Rectal smooth muscle tissue (tissue), 1 donor: Measurements from ENCODE around the gene XAGE1B.
"Not testable (repeated sequence)": the region's sequence is repeated elsewhere in the genome, so short reads cannot be mapped to it uniquely, and the experiment has no call there.

Source experiments
- H3K27ac ChIP-seq: one replicate; pipeline ENCODE4 v1.7.0; 2013; ENCODE audit warnings: low read depth, low read length, inconsistent platforms
- H3K27me3 ChIP-seq: one replicate; pipeline ENCODE4 v1.7.0; 2013; ENCODE audit warnings: low read length; ENCODE audit not compliant: control insufficient read depth, insufficient read depth
- H3K36me3 ChIP-seq: one replicate; pipeline ENCODE4 v1.7.0; 2013; ENCODE audit warnings: low read length; ENCODE audit not compliant: control insufficient read depth, insufficient read depth
- H3K4me1 ChIP-seq: one replicate; pipeline ENCODE4 v1.7.0; 2013; ENCODE audit warnings: low read length; ENCODE audit not compliant: control insufficient read depth, insufficient read depth
- H3K4me3 ChIP-seq: one replicate; pipeline ENCODE4 v1.7.0; 2013; ENCODE audit warnings: low read length
- H3K9ac ChIP-seq: one replicate; pipeline ENCODE4 v1.7.0; 2013; ENCODE audit warnings: low read length

XAGE1B gene

DNA sequence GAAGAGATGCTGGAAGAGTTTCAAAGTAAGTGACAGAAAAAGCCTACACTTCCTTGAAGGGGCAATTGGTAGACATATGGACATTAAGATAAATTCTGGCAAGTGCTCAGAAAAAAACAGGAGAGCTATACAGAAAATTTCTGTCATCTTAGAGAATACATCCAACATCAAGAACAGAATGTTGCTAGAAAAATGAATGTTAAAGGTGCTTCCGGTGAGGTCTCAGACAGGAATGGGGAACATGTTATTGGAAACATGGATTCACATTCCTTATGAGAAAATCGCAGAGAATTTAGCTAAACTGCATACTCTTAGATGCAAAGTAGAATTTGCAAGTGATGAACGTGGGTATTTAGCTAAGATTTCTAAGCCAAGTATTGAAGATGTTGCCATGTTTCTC, 9.5 kb downstream of the XAGE1B start:
- Histone ChIP-seq H3K27ac (no peak overlapping the region), H3K4me1 (no peaks in the 10 kb centered on the region), H3K36me3 (no peaks in the 10 kb centered on the region), H3K27me3 (no peaks in the 10 kb centered on the region), H3K9ac (no peak overlapping the region), H3K4me3 (no peak overlapping the region)

DNA sequence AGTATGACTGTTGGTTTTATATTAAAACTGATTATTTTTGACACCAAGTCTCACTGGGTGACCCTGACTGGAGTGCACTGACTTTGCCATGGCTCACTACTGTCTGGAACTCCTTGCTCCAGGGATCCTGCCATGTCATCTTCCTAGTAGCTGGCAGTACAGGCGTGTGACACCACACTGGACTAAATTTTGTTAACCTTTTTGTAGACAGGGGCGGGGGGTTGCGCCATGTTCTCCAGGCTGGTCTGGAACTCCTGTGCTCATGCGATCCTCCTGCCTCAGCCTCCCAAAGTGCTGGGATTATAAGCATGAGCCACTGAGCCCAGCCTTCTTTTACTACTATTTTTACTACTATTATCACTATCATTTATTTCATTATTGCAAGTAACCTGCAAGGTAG, 12.3 kb downstream of the XAGE1B start:
- no peak overlapping the region for H3K4me3 ChIP-seq
- H3K27me3 ChIP-seq = no peaks in the 10 kb centered on the region
- H3K27ac ChIP-seq = no peak overlapping the region
- H3K9ac ChIP-seq = no peak overlapping the region
- no peaks in the 10 kb centered on the region for H3K4me1 ChIP-seq
- H3K36me3 ChIP-seq = no peaks in the 10 kb centered on the region

DNA sequence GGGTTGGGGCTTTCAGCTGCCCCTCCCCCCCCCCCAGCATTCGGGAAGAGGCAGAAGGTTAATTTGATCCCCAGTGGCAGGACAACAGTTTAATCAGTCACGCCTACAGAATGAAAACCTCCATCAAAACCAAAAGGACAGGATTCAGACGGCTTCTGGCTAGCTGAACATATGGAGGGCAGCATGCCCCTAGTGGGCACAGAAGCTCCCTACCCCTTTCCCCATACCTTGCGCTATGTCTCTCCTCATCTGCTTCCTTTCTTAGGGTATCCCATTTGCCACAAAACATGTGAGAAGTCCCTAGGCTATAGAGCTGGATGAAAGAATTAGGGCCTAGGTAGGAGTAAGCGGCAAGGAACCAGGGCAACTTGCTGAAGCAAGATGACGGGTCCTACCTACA, 15.5 kb downstream of the XAGE1B start:
- not testable (repeated sequence) for H3K27me3 ChIP-seq, H3K4me1 ChIP-seq, H3K4me3 ChIP-seq, H3K27ac ChIP-seq, H3K9ac ChIP-seq, H3K36me3 ChIP-seq

DNA sequence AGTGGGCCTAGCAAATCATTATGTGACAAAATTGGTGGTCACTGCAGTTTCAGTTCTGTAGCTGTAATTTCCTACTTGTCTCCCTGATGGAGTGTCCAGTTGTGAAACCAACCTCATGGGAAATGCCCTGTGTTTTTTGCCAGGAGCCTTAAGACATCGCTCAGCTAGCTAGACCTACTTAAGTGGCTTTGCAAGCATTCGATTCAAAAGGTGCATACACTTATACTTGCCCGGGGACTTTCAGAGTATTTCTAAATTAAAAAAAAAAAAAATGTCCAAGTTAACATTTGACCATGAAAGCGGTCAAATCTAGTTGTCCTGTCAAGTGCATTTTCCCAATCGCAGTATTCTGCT, 20.5 kb downstream of the XAGE1B start:
- not testable (repeated sequence) for H3K4me3 ChIP-seq, H3K4me1 ChIP-seq, H3K27me3 ChIP-seq, H3K36me3 ChIP-seq, H3K27ac ChIP-seq, H3K9ac ChIP-seq

DNA sequence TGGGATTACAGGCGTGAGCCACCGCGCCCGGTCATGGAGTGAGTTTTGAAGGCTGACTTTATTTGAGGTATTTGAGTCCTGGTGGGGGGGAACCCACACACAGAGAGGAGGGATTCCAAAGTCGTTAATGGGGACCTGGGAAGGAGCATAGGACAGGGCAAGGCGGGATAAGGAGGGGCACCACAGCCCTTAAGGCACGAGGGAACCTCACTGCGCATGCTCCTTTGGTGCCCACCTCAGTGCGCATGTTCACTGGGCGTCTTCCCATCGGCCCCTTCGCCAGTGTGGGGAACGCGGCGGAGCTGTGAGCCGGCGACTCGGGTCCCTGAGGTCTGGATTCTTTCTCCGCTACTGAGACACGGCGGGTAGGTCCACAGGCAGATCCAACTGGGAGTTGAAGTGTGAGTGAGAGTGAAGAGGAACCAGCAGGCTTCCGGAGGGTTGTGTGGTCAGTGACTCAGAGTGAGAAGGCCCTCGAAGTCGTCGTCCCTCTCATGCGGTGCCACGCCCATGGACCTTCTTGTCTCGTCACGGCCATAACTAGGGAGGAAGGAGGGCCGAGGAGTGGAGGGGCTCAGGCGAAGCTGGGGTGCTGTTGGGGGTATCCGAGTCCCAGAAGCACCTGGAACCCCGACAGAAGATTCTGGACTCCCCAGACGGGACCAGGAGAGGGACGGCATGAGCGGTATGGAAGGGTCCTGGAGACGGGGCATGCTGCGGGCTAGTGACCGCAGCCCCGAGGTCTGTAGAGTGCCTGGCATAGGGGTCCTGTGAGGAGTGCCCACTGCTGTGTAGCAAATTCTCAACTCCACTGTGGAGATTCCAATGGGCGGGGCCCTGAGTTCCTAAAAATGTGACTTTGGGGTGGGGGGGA, 21.1 kb downstream of the XAGE1B start, which contains the start of gene XAGE1A:
Gene XAGE1A (plus strand): TSS at position 264 of the 874 bp plus-strand sequence. CDS start 1,554 bp downstream, outside the sequence.
- not testable (repeated sequence) for H3K9ac ChIP-seq, H3K4me1 ChIP-seq, H3K27ac ChIP-seq, H3K4me3 ChIP-seq, H3K27me3 ChIP-seq, H3K36me3 ChIP-seq

DNA sequence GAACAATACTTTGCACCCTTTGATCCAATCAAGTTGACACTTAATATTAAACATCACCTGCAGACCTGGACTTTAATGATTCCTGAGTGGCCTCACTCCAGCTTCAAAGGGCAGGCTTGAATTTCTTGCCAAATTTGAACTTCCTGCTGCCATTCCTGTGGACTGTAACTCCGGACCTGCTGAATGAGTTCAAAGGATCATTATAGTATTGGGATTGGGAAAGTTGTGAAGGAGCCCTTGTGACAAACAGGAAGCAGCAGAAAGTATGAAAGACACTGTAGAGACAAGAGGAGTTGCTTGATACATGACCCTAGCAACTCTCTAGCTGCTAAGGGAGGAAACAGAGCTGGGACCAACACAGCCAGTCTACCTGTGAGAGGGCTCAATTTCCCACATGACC, 45.6 kb downstream of the XAGE1B start:
- not testable (repeated sequence) for H3K4me3 ChIP-seq, H3K9ac ChIP-seq, H3K27me3 ChIP-seq, H3K4me1 ChIP-seq, H3K36me3 ChIP-seq, H3K27ac ChIP-seq
